GM21528 (cell line): ENCODE data around the gene C21orf58.
"Not testable (repeated sequence)": the region's sequence is repeated elsewhere in the genome, so short reads cannot be mapped to it uniquely, and the experiment has no call there.

Source experiments
- ATAC-seq: cut with Tn5 transposase; IDR thresholded peaks from one replicate; pipeline ENCODE4 v1.9.1; 2021; ENCODE audit warnings: mild to moderate bottlenecking, moderate library complexity; ENCODE audit not compliant: unreplicated experiment, low FRiP score

Gene C21orf58

DNA sequence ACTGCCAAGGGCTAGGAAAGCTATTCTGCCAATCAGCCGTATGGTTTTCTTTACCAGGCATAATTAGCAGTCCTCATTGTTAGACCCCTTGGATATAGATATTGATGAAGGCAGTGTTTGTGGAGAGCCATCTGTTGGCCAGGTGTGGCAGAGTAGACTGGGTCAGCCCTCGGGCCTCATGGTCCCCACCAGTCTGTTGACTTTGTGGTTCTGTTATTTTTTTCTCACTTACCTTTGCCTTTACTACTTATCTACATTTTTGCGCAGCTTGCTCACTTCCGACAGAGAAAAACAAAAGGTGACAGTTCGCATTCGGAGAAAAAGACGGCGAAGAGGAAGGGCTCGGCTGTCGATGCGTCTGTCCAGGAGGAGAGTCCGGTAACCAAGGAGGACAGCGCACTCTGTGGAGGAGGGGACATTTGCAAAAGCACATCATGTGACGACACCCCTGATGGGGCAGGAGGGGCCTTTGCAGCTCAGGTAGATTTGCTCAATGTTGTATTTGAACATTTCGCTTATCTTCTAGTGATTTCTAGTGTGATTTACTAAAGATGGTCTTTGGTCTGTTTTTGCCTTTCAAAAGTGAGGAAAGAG lies 2.5 kb upstream of the C21orf58 start:
- no peak for ATAC-seq

DNA sequence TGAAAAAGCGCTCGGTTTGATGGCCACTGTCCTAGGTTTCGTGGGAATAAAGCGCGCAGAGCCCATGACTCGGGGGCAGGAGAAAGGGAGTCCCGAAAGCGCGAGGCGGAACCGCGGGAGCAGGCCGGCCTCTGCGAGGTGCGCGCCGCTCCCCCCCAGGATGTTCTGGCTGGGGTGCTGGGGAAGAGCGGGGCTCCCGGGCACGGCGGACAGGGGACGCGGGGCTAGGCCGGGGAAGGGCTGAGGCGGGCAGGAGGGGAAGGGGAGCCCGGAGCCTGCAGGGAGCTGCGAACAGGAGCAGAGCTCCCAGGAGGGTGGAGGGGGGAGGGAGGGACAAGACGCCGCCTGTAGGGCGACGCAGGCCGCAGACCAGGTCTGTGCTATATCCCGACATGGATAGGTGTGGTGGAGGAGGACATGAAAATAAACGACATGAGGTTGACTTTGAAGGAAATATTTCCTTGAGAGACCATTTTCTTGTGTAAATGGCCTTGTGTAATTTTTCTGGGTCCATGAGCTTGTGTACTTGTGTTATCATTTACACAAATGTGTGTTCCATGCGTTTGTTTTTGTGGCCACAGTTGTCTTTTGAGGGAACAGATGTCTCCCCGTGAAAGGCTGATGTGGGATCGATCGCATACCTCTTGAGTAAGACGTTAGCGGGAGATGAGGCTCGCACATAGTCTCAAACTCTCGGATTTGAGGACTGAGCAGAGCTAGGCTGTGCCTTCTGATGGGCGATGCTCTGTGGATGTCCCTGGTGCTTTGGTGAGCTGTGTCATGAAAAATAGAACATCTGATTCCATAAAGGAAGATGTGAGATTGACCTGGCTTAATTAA lies 1.6 kb upstream of the C21orf58 start:
- ATAC-seq = peak; percentile 13

DNA sequence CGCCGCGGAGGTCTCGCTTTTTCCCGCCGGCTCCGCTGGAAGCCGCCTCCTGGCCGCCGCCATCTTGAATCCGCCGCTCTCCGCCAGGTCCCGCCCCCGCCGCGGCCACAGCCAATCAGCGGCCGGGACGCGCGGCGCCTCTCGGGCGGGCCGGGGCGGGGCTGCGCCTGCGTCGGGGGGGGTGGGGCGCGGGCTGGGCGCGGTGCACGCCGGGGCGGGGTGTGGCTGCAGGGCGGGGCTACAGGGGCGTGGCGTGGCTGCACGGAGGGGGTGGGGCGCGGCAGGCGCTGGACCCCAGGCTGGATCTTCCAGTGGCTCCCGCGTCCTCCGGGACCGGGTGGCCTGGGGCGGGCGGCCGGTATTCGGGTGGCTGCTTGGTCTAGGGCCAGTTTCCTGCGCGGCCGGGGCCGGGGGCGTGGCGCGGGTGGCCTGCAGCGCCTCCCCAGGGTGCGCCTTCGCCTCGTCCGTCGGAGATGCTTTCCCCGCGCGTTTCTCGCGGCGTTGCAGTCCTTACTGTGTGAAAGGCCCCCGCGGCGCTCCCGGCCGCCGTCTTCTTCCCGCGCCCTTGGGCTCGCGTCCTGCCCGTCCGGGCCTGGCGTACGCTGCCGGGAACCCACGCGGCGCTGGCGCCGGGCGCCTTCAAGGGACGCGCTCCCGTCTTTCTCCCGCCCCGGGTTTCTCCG lies 861 bp upstream of the C21orf58 start:
- peak; percentile 60 for ATAC-seq

DNA sequence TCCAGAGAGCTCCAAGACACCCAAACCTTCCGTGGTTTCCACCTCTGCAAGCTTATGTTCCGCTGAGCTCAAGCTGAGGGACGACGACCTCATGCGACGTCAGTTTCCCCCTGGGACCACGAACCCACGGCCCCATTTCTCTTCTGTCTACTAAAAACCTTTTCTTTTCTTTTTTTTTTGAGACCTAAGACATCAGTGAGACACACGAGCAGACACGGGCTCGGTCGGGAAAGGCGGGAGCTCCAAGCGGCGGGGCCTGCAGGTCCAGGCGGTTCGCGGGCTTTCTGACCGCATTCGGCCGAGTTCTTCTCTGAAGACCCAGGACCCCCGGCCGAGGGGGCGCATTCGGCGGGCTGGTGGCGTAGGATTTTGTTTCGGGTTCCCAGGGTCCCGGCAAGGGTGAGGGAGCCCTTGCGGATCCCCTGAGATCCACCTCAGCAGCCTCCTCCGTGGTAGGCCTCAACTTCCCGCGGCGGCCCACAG lies 402 bp downstream of the C21orf58 start:
- peak; percentile 5 for ATAC-seq

DNA sequence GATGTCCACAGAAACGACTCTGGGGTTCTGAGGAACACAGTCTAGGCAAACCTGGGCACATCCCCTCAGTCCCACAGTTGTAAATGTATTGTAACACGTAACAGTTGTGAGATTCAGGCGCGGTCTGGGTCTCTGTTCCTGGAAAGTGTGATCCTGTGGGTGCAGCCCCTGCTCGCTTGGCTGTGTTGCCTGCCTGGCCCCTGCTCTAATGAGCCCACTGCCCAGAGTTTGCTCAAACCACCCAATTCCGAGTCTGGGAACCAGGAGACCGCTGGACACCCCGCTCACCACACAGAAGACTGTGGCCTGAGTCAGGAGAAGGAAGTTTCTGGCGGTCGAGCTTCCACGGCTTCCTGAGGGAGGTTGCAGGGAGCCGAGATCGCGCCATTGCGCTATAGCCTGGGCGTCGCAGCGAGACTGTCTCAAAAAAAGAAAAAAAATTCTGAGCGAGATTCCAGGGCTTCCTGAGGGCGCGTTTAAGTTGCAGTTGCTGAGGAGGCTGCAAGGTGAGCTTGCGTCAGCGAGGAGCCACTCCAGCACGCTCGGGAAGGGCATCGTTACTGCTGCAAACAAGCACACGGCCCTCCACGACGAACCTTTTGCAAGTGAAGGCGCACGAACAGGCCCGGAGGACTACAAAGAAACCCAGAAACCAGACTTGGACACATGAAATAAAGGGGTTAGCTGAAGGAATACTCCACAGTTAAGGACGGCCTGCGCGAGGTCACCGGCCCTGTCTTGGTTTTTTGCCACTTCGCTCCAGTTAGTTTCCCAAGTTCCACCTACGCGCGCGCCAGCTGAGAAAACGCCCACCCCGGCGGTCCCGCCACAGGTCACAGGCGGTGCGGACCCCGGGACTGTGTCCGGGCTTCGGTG lies 1.1 kb downstream of the C21orf58 start:
- no peak for ATAC-seq

DNA sequence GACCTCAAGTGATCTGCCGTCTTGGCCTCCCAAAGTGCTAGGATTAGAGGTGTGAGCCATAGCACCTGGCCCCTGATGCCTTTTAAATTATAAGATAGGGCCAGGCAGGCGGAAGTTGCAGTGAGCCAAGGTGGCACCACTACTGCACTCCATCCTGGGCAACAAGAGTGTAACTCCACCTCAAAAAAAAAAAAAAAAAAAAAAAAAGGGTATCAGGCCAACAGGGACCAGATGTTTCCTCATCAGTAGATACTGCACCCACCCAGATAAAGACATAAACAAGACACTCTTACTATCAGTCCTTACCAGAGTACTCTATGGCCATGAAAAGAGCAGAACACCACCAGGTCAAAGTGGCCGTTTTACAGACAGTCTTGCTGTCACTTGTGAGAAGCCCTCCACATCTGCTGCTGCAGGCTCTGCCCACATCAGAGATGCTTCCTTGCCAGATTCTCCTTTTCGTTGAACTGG lies 3.3 kb downstream of the C21orf58 start:
- ATAC-seq = no peak

DNA sequence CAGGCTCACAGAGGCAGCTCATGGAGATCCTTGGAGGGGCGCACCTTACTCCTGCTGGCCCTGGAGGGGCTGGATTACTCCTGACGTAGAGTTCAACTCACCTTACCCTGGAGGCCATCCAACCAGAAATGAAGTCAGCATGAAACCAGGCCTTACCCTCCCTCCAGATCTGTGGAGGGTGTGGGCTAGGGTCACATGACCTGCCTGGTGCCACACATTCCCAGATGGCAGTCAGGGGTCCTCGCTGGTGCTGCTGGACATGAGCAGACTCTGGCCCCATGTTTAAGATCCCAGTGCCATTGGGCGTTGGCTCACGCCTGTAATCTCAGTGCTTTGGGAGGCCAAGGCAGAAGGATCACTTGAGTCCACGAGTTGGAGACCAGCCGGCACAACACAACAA lies 4.5 kb downstream of the C21orf58 start:
- ATAC-seq = no peak

DNA sequence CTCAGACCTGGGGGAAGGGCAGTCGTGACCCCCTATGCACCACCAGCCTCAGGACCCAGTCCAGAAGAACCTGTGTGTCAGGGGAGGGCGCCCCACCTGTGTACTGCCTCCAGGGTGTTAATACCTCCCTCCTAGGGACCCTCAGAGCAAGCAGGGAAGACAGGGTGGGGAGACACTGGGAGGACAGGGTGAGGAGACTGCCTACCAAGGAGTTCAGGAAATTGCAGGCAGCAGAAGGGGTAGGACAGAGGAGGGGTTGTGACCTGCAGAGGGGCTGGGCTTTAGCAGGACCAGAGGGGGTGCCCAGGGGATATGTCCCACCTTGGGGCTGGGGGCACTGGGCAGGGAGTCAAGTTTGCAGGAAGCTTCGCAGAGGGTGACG lies 5.2 kb downstream of the C21orf58 start:
- no peak for ATAC-seq

DNA sequence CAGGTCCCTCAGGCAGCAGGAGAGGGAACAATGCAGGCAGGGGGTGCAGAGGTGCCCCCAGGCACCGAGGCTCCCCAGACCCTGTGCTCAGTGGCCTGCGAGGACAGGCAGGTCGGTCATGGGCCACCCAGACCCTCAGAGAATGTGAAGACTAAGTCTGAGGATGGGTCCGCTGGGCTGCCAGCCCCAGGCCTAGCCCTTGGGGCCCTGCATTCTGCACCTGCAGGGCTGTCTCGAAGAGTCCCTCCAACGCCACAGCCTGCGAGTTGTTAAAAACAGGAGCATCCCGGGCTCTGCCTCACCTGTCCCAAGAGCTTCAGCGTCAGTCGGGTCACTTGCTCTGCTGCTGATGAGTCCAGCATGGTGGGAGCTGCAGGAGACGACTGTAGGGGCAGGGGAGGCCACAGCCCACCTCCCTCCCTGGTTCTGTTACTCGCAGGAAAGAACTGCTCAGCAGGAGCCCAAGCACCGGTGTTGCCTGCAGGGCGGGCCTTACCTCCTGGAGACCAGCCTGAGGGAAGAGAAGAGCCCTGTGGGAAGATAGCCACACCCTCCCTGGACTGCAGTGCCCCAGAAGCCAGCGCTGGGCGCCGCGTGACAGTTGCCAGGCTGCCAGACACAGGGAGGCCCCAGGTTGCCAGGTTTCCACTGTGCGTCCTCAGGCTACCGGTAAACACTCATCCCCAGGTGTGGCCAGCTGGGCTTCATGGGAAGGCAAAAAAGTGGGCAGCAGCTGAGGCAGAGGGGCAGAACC lies 5.8 kb downstream of the C21orf58 start:
- no peak for ATAC-seq

DNA sequence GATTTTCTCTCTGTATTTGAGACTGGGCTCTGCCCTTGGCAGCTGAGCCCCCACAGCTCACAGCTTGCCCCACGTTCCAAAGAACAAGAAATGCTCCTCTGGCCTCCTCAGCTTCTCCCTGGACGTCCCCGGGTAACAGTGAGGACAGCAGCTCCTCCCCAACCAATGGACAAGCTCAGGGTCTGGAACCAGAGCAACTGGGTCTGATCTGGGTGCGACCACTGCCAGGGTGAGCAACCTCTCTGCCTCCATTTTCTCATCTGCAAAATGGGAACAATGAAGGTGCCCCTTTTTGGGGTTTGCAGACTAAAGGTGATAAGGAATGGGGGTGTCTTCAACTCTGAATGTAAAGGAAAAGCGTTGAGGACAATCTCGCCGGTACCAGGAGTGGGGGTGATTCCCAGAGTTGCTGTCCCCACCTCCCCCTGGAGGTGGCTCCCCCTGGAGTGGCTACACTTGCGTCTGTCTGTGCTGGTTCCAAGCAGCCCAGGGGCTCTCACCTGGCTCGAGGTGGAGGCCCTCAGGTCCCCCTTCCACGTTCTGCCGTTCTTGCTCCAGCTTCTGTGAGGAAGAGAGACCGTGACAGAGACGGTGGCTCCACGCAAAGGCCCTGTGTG lies 6.9 kb downstream of the C21orf58 start:
- ATAC-seq = no peak

DNA sequence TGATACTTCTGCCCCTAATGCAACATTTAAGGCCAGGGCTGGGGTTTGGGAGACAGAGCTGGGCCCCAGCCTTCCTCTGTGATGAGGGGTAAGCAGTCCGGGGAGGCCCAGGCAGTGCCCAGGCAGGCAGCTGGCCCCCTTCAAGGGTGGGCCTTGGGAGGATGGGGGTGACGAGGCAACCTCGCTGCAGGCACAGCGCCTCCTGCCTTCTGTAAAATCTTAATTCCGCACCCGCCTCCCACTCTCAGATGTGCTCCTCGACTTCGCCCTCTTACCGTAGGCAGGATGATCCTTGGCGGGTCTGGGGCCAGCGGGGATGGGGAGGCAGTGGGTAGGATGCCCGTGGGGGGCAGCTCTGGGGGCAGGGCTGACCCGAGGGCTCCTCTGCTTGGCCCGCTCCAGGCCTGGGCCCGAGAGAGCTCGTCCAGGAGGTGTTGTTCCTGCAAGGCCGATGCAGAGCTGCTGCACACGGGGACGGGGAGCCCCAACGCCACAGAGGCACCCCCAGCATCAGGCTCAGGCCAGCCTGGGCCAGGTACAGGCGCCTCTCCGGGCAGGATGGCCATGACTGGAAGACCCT lies 9.1 kb downstream of the C21orf58 start:
- ATAC-seq = no peak

DNA sequence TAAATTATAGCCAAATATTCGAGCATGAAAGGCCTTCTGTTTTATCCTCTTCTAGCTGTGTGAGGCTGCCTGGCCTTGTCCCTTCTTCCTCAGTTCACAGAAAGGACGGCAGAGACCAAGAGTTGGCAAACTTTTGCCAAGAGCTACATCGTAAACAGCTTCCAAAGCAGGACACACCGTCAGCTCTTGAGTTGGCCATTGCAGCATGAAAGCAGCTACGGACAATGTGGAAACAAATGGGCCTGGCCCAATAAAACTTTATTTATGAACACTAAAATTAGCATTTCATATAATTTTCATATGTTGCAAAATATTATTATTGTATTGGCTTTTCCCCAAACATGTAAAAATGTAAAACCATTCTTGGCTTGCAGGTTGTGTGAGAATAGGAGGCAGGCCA lies 10.7 kb downstream of the C21orf58 start:
- ATAC-seq = no peak

DNA sequence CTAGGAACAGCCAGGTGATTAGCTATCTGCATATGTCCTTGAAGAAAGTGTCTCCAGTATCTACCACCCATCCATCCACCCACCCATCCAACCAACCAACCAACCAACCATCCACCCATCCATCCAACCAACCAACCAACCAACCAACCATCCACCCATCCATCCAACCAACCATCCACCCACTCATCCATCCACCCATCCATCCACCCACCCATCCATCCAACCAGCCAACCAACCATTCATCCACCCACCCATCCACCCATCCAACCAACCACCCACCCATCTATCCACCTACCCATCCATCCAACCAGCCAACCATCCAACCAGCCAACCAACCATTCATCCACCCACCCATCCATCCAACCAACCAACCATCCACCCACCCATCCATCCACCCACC lies 12.1 kb downstream of the C21orf58 start:
- ATAC-seq = no peak

DNA sequence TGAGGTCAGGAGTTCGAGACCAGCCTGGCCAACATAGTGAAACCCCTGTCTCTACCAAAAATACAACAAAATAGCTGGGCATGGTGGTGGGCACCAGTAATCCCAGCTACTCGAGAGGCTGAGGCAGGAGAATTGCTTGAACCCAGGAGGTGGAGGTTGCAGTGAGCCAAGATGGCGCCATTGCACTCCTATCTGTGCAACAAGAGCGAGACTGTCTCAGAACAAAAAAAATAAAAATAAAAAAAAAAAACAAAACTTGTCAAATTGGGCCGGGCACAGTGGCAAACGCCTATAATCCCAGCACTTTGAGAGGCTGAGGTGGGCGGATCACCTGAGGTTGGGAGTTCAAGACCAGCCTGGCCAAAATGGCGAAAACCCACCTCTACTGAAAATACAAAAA lies 13.4 kb downstream of the C21orf58 start:
- not testable (repeated sequence) for ATAC-seq

DNA sequence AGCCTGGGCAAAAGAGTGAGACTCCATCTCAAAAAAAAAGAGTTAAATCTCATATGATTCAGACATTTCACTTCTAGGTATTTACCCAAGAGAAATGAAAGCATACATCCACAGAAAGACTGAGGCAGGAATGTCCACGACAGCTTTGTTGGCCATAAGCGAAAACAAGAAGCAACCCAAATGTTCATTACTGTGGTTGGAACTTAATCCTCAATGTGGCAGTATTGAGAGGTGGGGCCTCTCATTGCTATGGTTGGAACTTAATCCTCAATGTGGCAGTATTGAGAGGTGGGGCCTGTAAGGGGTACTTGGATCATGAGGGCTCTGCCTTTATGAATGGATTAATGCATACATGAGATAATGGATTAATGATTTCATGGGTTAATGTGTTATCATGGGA lies 15.2 kb downstream of the C21orf58 start:
- no peak for ATAC-seq

DNA sequence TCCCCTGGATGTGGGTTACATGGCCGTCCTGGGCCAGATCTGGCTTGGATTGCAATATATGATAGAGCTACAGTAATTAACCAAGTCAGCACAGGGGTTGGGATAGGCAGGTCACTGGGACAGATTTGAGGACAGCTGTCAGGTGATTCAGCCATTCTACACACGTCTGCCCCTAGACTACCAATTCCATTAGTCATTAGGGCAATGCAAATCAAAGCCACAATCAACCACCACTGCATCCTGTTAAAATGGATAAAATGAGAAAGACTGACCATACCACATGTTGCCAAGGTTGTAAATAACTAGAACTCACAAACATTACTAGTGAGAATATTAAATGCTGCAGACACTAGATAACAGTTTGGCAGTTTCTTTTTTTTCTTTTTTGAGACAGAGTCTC lies 16.0 kb downstream of the C21orf58 start:
- ATAC-seq = no peak

DNA sequence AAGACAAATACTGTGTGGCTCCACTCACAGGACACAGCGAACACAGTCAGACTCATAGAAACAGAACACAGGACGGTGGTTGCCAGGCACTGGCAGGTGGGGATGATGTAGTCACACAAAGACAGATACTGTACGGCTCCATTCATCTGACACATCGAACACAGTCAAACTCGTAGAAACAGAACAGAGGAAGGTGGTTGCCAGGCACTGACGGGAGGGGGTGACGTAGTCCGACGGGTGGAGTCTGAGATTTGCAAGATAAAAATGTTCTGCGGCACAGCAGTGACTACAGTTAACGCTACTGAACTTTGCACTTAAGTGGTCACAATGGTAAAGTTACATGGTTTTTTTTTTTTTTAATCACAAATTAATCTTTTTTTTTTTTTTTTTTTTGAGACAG lies 18.7 kb downstream of the C21orf58 start:
- ATAC-seq = no peak

DNA sequence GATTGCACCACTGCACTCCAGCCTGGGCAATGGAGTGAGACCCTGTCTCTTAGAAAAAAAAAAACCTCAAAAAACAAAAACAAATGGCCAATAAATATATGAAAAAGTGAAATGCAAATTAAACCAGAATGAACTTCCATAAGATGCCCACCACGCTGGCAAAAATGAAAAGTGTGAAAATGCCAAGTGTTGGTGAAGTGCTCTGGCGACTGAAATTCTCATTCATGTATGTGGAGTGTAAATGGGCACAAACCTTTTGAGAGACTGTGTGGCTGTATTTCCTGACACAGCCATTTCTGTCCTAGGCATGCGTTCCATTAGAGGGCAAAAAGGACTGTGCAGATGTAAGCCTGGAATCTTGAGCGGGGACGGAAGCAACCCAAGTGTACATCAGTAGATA lies 19.2 kb downstream of the C21orf58 start:
- no peak for ATAC-seq

DNA sequence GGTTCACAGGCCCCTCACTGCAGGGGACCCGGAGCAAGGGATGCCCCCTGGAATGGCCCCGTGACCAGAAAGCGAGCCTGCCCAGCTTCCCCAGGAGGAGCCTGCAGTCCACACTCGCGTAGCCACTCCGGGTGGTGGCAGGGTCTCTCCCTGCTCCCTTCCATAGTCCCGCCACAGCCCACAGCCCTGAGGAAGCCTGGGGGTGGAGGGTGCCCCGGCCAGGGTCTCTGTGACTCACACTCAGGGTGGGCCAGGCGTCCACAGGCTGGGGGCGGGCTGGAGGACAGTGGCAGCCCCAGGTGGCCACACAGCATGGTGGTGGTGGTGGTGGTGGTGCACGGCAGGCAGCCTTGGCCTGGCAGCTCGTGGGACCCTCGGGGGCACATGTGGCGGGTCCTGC lies 21.9 kb downstream of the C21orf58 start:
- no peak for ATAC-seq
